ENCODE results near the gene EPN2. TPM values are rescaled to one million over a fixed set of nuclear protein-coding genes. Genes with fewer than 3 reads are reported as not detected.
A peak's percentile ranks its signal among the peaks of the same experiment; 100 is the strongest.
"Not testable (repeated sequence)": the region's sequence is repeated elsewhere in the genome, so short reads cannot be mapped to it uniquely, and the experiment has no call there.

Gene EPN2
- total RNA-seq, 2 experiments from 2014 or later = 3.2 to 4.6 TPM

DNA sequence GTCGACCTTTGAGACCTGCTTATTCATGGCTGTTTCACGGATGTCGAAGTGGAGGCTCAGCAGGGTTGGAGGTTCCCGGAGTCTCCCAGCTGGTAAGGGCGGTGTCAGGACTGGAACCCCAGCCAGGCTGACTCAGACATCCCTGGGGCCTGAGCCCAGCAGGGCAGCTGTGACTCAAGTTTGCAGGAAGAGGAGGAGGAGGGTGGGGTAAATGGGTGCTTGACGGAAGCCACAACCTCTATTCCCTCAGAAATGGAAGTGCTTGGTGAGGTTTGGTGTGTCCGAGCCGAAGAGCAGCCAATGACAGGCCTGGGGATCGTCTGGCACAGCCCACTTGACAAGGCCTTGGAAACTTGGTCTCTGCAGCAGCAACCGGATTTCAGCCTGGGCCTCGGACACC is 17.8 kb upstream of the EPN2 start:
- H3K9me3 Mint-ChIP-seq; H3K4me1 Mint-ChIP-seq (ENCODE audit: low read depth); CTCF ChIA-PET; H3K27me3 Mint-ChIP-seq; H3K4me3 Mint-ChIP-seq; H3K36me3 Mint-ChIP-seq (ENCODE audit: low read depth); ATAC-seq; DNase-seq; POLR2A ChIA-PET; H3K27ac Mint-ChIP-seq; intact Hi-C loops (cut with micrococcal nuclease): not testable (repeated sequence)

DNA sequence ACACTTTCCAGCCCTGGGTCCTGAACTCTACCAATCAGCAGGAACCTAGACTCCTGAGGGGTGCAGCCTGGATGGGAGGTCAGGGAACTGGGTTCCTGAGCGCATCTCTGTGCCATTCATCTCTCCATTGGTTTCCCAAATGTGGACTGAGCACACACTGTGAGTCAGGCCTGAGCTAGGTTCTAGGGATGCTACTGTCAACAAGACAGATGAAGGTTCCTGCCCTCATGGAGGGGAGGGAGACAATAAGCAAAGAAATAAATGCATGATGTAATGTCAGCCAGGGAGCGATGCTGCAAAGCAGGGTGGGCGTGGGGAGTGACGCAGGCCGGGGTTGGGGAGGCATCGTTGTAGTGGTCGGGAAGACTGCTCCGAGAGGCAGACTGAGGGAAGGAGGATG is 17.0 kb upstream of the EPN2 start:
- DNase-seq; H3K4me1 Mint-ChIP-seq (ENCODE audit: low read depth); H3K9me3 Mint-ChIP-seq: not testable (repeated sequence)

DNA sequence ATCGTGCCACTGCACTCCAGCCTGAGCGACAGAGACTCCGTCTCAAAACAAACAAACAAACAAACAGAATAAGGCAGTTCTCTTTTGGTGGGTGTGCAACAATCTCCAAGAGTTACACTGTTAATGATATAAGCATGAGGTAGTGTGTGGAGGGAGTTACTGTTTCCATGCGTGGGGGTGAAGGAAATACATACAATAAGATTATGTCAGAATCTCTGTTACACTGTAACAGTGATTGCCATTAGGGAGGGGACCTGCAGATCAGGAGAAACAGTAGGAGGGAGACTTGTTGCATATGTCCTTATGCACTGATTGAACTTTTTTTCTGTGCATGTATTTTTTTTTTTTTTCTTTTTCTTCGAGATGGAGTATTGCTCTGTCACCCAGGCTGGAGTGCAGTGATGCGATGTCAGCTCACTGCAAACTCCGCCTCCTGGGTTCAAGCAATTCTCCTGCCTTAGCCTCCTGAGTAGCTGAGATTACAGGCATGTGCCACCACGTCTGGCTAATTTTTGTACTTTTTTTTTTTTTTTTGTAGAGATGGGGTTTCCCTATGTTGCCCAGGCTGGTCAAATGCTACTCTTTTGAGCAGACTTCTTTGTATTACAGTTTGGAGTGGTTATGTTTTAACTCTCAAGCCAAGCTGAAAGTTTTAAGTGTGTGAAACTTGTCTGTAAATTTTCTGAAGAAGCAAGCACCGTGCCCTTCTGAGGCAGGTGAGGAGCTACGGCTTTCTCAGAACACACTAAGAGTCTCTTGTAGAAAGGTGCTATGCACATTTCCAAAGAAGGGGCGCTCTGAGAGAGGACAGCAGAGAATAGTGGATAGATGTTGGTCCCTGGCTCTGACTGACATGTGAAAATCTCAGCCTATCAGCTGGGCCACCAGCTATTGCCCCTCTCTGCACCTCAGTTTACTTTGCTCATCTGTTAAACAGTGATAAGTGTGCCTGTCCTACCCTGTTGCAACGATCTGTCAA is 10.3 kb upstream of the EPN2 start:
- DNase-seq; ATAC-seq; POLR2A ChIA-PET; H3K36me3 Mint-ChIP-seq (ENCODE audit: low read depth); CTCF ChIA-PET; H3K4me1 Mint-ChIP-seq (ENCODE audit: low read depth); intact Hi-C loops (cut with micrococcal nuclease); H3K27me3 Mint-ChIP-seq; H3K27ac Mint-ChIP-seq; H3K9me3 Mint-ChIP-seq; H3K4me3 Mint-ChIP-seq: not testable (repeated sequence)

More for the DNA sequence above, 17.0 kb upstream of the EPN2 start:
- ATAC-seq; H3K27me3 Mint-ChIP-seq; H3K27ac Mint-ChIP-seq; intact Hi-C loops (cut with micrococcal nuclease); H3K4me3 Mint-ChIP-seq; H3K36me3 Mint-ChIP-seq (ENCODE audit: low read depth); CTCF ChIA-PET; POLR2A ChIA-PET: not testable (repeated sequence)

DNA sequence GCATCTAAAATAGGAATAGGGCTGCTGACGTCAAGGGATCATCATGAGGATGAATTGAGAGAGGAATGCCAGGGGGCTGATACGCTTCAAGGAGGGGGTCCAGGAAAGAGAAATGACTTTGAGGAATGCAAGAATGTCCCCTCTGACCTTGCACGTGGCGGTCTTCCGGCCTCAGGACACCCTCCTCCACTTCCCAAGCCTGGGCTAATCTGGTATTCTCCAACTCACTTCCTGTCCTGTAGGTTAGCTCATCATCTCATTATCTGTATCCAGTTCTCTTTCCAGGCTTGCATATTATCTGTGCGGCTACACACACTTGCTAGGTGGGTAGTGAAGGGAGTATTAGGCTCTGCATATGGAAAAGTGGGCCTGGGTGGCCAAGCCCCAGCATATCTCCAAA is 2.5 kb upstream of the EPN2 start:
- CTCF ChIA-PET; POLR2A ChIA-PET; H3K27ac Mint-ChIP-seq; H3K36me3 Mint-ChIP-seq (ENCODE audit: low read depth); H3K4me1 Mint-ChIP-seq (ENCODE audit: low read depth); H3K9me3 Mint-ChIP-seq; H3K4me3 Mint-ChIP-seq; DNase-seq; intact Hi-C loops (cut with micrococcal nuclease); H3K27me3 Mint-ChIP-seq; ATAC-seq: not testable (repeated sequence)

DNA sequence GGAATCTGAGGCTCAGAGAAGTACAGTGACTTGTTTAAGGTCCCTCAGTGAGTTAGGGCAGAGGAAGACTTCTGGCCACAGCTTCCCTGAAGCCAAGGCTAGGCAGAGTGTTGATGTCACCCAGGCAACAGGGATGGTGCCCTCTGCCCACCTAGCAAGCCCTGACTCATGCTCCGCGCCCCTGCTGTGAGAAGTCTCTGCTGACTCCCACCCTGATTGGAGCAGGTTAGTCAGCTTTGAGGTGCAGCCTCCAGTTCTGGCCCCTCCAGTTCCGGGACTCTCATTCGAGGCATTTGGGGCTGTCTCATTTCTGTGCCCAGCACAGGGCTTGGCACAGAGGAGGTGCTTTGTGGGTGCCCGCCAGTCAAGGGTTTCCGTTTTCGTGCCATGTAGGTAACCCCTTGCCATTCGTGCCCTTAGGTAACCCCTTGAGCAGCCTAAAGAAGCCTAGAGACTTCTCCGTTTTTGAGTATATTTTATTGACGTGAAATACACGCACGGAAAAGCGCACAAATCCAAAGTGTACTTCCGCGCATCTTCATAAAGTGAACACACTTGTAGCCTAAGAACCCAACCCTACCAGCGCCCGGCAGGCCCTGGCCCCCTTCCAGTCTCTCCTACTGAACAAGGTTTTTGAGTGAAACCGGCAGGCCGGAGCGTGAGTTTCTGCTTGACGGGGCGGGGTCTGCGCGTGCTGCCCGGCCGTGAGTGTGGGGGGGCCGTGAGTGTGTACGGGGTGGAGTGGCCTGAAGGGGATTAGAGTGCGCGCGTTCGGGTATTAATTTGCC is 621 bp upstream of the EPN2 start:
- DNase-seq; intact Hi-C loops (cut with micrococcal nuclease); H3K4me3 Mint-ChIP-seq; CTCF ChIA-PET; H3K4me1 Mint-ChIP-seq (ENCODE audit: low read depth); H3K27ac Mint-ChIP-seq; POLR2A ChIA-PET; H3K36me3 Mint-ChIP-seq (ENCODE audit: low read depth); H3K9me3 Mint-ChIP-seq; H3K27me3 Mint-ChIP-seq: not testable (repeated sequence)
- ATAC-seq = peak; percentile 88

DNA sequence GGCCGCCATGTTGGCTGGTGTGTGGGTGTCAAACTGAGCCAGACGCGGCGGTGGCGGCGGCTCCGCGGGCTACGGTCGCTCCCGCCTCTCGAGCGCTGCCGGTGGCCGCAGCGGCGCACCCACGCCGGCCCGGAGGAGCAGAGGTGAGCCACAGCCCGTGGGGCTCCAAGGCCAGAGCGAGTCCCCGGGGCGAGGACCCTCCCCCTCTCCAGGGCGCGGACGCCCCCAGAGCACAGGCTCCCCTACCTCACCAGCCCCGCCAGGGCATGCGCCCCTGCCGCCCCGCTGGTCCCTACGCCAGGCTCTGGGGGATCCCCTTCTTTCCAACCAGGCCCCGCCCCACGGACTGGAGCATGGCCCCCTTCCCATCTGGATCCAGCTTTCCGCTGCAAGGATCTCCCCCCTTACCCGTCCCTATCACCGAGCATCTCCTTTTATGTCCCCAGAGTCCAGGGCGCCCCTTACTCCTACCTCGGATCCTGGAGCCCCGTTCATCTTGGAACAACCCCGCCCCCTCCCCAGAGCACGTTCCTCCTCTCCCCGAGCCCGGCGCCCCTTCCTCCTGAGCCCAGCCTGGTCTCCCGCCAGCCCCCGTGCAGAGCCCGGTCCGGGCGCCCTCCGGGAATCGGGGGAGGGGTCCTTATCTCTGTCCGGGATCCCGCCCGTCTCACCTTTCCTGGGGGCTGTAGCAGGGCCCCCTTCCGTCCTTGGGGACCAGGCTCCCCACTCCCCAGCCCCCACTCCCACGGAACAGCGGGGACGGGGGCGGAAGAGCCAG is 412 bp downstream of the EPN2 start:
- Mint-ChIP-seq H3K4me1 (ENCODE audit: low read depth) (peaks cover 4% of the 10 kb centered on the region), H3K9me3 (no peaks in the 10 kb centered on the region), H3K27ac (peak overlapping the region; percentile 49), H3K4me3 (peak overlapping the region; percentile 83), H3K36me3 (ENCODE audit: low read depth) (no peaks in the 10 kb centered on the region), H3K27me3 (peaks cover 5% of the 10 kb centered on the region)
- TF ChIP-seq, protein P1, sequence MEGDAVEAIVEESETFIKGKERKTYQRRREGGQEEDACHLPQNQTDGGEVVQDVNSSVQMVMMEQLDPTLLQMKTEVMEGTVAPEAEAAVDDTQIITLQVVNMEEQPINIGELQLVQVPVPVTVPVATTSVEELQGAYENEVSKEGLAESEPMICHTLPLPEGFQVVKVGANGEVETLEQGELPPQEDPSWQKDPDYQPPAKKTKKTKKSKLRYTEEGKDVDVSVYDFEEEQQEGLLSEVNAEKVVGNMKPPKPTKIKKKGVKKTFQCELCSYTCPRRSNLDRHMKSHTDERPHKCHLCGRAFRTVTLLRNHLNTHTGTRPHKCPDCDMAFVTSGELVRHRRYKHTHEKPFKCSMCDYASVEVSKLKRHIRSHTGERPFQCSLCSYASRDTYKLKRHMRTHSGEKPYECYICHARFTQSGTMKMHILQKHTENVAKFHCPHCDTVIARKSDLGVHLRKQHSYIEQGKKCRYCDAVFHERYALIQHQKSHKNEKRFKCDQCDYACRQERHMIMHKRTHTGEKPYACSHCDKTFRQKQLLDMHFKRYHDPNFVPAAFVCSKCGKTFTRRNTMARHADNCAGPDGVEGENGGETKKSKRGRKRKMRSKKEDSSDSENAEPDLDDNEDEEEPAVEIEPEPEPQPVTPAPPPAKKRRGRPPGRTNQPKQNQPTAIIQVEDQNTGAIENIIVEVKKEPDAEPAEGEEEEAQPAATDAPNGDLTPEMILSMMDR (IDR thresholded peaks at IDR 0.05) = no peak
- DNase-seq (peak; percentile 41), ATAC-seq (peak; percentile 17)
- ChIA-PET CTCF (no interaction called here), POLR2A (no interaction called here)
- intact Hi-C loops (cut with micrococcal nuclease) = no loop called here

DNA sequence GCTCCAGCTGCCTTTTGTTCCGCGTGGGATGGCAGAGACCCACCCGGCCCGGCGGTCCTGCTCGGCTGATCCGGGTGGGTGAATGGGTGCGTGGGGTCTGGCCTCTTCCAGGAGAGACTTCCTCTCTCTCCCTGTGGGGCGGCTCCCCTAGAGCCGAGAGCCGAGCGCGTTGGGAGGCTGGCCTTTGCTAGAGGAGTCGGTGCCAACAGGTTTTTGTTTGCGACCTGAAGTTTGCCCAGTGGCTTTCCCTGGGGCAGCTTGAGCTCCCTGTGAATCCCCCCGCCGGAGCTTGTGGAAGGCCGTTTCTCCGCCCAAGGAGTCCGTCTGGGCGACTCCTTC is 970 bp downstream of the EPN2 start:
- no peak for ATAC-seq
- H3K9me3 Mint-ChIP-seq = no peaks in the 10 kb centered on the region
- H3K36me3 Mint-ChIP-seq (ENCODE audit: low read depth) = no peaks in the 10 kb centered on the region
- peaks cover 5% of the 10 kb centered on the region for H3K27me3 Mint-ChIP-seq
- POLR2A ChIA-PET = no interaction called here
- DNase-seq = peak; percentile 7
- CTCF ChIA-PET = no interaction called here
- H3K4me3 Mint-ChIP-seq = peak overlapping the region; percentile 83
- H3K27ac Mint-ChIP-seq = no peak overlapping the region
- intact Hi-C loops (cut with micrococcal nuclease) = no loop called here
- H3K4me1 Mint-ChIP-seq (ENCODE audit: low read depth) = peaks cover 4% of the 10 kb centered on the region
- TF ChIP-seq, protein P1 (IDR thresholded peaks at IDR 0.05) = no peak

Data from activated CD8-positive, alpha-beta T cell treated with anti-CD3 and anti-CD28 coated beads for 36 hours (primary cell).